ENCODE results near the gene FAM43A.

The FAM43A gene

DNA sequence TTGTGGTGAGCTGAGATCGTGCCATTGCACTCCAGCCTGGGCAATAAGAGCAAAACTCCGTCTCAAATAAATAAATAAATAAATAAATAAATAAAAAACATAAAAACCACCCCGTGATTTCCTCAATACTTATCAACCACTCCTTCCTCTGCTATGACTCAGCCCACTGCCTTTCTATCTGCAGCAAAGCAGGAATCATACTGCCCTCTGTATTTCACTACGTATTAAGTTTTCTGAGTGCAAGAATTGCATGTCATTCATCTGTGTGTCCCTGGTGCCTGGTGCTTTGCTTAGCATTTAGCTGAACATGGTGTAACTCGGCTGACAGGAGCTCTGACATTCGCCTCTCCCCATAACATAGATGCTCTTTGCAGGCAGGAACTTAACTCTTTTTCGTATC is 20.8 kb upstream of the FAM43A start:
- TF ChIP-seq, protein P1, sequence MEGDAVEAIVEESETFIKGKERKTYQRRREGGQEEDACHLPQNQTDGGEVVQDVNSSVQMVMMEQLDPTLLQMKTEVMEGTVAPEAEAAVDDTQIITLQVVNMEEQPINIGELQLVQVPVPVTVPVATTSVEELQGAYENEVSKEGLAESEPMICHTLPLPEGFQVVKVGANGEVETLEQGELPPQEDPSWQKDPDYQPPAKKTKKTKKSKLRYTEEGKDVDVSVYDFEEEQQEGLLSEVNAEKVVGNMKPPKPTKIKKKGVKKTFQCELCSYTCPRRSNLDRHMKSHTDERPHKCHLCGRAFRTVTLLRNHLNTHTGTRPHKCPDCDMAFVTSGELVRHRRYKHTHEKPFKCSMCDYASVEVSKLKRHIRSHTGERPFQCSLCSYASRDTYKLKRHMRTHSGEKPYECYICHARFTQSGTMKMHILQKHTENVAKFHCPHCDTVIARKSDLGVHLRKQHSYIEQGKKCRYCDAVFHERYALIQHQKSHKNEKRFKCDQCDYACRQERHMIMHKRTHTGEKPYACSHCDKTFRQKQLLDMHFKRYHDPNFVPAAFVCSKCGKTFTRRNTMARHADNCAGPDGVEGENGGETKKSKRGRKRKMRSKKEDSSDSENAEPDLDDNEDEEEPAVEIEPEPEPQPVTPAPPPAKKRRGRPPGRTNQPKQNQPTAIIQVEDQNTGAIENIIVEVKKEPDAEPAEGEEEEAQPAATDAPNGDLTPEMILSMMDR (conservative IDR thresholded peaks at IDR 0.05; ENCODE audit: low read depth, low read length) = peak; percentile 44
- no peak overlapping the region for H3K4me3 ChIP-seq (ENCODE audit: low read depth, low read length)
- DNase-seq (ENCODE audit: low read depth) = peak; percentile 82

DNA sequence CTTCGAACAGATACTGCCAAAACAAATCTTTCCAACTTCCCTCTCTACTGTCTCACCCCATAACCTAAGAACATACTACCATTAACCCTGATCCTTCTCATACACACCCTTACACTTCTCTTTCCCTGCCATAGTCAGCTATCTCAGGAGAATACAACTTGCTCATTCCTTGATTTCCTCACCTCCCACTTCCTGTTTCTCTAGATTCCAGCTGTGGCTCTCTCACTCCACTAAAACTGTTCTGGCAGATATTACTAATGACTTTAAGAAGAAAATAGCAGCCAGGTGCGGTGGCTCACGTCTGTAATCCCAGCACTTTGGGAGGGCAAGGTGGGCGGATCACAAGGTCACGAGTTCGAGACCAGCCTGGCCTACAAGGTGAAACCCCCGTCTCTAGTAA is 18.3 kb upstream of the FAM43A start:
- H3K4me3 ChIP-seq (ENCODE audit: low read depth, low read length) = no peak overlapping the region
- no peak for DNase-seq (ENCODE audit: low read depth)
- TF ChIP-seq, protein P1 (conservative IDR thresholded peaks at IDR 0.05; ENCODE audit: low read depth, low read length) = no peak

DNA sequence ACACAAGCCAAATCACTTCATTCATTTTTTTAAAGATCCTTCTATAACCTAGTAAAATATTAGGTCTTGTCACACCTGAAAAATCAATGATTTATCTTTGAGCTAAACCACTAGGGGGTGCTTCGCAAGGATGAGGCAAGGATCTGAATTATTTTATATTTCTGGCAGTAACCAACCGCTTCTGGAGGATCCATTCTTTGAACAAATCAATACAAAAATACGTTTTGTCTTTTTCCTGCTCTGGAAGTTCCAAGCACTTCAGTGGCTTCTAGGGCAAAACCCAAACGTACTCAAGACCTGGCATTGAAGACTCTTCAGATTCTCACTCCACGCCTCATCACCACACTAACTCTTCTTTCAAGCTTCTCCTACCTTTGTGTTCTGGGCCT is 14.2 kb upstream of the FAM43A start:
- peak; percentile 73 for DNase-seq (ENCODE audit: low read depth)

DNA sequence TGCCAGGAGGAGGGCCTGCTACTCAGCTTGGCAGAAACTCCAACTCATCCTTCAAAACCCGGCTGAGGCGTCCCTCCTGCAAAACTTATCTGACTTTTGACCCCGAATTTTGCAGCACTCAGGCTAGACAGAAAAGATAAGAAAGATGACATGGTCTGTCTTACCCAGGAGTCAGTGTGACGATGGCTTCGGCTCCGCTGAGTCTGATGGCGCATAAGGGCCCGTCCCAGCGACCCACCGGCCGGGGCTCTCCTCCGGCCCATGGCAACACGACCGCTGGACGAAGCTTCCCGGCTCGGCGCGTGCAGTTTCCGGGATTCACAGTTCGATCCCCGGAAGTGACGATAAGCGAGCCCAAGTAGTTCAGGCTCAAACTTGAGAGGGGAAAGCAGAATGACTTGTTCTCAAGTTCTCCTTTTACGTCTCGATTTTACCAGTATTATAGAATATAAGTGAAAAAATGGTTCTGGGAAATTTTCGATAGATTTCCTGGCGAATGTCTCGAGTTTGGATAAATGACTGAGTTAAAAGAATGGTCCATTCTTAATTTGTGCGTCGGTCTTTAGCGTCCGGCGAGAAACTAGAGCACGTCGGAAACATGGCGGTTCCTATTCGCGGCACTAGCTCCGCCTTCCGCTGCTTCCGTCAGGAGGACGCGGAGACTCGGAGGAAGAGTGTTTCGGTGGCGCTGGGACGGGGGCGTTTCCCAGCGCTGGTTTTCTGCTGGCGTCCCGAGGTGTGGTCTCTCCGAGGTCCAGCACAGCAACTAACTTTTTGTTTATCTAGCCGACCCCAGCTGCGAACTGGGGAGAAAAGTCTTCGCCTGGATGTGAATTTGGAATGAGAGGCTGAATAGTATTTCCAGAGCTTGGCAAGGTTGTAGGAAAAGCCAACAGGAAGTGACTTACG is 13.5 kb upstream of the FAM43A start, which contains the start of gene LSG1:
TSS of gene LSG1 (minus strand) at position 292 of the 909 bp plus-strand sequence. CDS start at position 263, 29 bp downstream.
- peak within 1 kb of the TSS; percentile 86 for H3K4me3 ChIP-seq (ENCODE audit: low read depth, low read length)
- TF ChIP-seq, protein P1 (conservative IDR thresholded peaks at IDR 0.05; ENCODE audit: low read depth, low read length) = no peak
- peak; percentile 98 for DNase-seq (ENCODE audit: low read depth)

More for the DNA sequence above, 14.2 kb upstream of the FAM43A start:
- H3K4me3 ChIP-seq (ENCODE audit: low read depth, low read length) = peak overlapping the region; percentile 86
- TF ChIP-seq, protein P1 (conservative IDR thresholded peaks at IDR 0.05; ENCODE audit: low read depth, low read length) = peak; percentile 69

DNA sequence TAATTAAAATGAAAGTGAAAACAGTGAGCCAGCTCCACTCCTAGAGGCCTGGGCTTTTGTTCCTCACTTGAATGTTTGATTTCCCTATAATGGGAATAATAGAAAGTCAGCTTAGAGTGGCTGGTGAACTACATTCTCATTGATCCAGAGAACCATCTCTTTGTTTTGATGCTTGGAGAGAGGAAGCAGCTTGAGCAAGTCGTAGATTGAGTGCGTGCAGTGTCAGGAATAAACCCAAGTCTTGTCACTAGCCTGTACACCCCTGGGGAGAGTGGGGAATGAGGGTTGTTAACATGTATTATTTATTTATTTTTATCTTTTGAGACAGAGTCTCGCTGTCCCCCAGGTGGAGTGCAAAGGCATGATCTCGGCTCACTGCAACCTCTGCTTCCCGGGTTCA is 12.8 kb upstream of the FAM43A start:
- H3K4me3 ChIP-seq (ENCODE audit: low read depth, low read length) = peak overlapping the region; percentile 86
- TF ChIP-seq, protein P1 (conservative IDR thresholded peaks at IDR 0.05; ENCODE audit: low read depth, low read length) = no peak
- no peak for DNase-seq (ENCODE audit: low read depth)

DNA sequence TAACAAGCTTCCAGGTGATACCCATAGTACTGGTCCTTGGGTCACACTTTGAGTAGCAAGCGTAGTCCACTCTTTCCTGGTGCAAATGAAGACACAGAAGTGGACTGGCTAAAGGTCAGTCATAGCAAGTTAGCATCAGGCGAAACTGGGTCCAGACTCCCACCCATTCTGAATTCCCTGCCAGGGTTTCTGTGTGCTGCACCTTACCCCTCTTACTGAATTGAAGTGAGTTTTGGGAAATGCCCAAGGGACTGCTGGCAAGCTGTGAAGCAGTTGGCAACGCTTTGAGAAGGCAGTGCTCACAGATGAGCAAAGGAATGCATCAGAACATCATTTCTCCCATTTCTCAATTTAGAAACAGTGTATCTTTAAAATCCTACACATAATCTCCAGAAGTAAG is 11.9 kb upstream of the FAM43A start:
- TF ChIP-seq, protein P1 (conservative IDR thresholded peaks at IDR 0.05; ENCODE audit: low read depth, low read length) = no peak
- DNase-seq (ENCODE audit: low read depth) = no peak
- no peak overlapping the region for H3K4me3 ChIP-seq (ENCODE audit: low read depth, low read length)
